Hematopoietic multipotent progenitor cell treated with erythropoietin and hydrocortisone succinate and interleukin-3 and kit ligand, for 17 days (in vitro differentiated cells): ENCODE measurements around the gene TNN.

Source experiments
- DNase-seq: peaks from one replicate; pipeline ENCODE4 v3.0.0-alpha.2; 2015; ENCODE audit warnings: low spot score

TNN gene

DNA sequence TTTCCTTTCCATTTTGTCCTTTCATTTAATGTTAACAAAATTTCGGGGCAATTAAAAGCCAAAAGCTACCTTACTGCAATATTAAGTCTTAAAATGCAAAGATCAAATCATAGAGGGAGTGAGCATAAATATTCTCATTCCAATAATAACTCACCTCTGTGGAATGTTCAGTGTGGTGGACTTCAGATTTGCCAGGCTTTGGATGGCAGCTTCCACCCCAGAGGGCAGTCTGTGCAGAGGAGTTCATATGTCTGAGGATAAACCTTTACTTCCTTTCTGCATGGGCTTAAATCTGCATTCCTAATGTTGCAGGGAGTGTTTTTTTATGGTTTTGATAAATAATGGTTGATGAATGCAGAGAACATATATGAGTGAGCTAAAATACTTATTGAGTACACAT lies 108.6 kb downstream of the TNN start:
- DNase-seq, result no peak

DNA sequence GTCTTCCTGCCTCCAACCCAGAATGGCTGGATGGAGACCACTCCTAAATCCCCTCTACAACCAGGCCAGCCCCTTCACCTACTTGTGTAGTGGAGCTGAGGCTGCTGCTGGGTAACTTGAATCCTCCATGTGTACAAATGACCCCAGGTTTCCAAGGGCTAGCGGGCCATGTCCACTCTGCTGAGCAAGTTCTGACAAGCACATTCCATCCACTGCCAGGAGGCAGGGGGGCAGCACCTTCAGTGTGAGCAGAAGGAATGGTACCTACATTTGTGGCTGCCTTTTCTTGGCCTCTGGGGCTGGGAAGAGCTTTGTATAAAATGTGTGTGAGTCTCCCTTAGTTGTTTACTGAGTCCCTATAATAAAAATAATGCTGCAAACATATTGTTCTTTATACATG lies 110.4 kb downstream of the TNN start:
- DNase-seq, result no peak

GRCh38 chr1:175178456-175178855 lies 110.8 kb downstream of the TNN start:
- DNase-seq, result no peak

GRCh38 chr1:175179837-175180590 lies 112.4 kb downstream of the TNN start:
- DNase-seq, result no peak

DNA sequence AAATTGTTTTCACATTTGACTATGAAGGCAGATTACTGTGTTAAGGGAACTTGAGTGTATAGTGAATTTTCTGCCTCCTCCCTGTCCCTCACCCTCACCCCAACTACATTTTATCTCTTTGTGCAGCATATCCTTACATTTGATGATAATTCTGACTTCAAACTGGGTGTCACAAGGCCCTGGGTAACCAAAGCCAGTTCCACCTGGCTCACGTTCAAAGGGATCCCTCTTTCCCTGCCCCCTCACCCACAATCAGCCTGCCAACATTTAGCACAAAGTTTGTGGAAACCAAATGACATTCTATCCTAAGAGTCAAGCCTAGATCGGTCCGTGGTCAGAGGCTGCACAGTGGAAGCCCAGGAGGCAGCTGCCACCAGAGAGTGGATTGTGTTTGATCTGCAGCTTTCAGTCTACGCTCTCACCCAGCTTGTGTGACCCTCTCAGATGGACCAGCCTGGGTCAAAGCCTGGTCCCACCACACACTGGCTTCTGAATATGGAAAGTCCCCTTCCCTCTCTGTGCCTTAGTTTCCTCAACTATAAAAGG lies 114.6 kb downstream of the TNN start:
- DNase-seq, result no peak

- no peak for DNase-seq
Measured at GRCh38 chr1:175183586-175183985, 116.0 kb downstream of the TNN start.

GRCh38 chr1:175185903-175186302 lies 118.3 kb downstream of the TNN start:
- no peak for DNase-seq

DNA sequence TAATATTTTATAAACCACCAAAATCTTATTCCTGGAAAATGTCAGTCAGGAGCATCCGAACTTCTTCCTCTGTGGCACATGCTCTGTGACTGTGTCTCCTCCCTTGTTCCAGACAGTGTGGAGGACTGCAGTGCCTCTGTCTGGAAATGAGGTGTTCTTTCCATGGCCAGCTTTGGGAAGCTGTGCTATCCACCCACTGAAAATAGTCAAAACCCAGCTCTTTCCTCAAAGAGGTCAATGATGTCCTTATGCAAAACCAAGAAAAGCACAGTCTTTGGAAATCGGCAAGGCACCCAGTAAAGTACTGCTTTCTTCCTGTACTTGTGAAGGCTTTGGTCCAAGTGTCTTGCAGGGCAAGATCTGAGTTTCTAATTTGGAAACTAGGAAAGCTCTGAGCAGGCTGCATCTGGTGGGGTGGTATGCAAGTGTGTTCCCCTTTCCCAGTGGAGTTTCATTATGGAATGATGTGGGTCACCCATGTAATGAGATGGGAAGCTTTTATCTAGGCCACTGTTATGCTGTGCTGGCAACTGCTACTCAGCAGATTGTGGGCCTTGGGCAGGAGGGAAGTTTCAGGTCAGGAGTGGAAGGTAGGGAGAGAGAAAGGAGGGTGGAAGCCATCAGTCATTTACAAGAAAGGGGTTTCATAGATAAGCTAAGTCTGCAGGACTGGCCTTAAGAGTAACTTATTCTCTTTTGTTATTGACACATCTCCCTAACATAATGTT lies 119.0 kb downstream of the TNN start:
- no peak for DNase-seq

- DNase-seq, result no peak
Measured at GRCh38 chr1:175188936-175189335, 121.3 kb downstream of the TNN start.

DNA sequence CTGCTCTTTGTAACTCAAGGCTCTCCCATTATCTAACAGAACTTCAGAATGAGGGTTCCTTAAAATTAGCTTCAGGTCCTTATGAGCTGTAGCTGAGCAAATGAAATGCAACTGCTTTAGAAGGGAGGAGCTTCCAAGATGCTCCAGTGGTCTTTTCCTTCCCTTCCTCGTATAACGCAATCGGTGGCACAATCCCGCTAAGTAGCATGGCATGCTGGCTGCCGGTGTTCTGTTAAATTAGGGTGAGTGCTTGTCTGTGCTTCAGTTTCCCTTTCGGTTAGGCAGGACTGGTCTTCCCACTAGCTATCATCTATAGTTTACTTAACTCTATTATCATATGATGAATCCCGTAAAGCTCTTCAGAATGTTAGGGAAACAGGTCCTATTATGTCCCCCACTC lies 124.0 kb downstream of the TNN start:
- no peak for DNase-seq

- peak; percentile 56 for DNase-seq
Measured at GRCh38 chr1:175192111-175192629, 124.5 kb downstream of the TNN start.

DNA sequence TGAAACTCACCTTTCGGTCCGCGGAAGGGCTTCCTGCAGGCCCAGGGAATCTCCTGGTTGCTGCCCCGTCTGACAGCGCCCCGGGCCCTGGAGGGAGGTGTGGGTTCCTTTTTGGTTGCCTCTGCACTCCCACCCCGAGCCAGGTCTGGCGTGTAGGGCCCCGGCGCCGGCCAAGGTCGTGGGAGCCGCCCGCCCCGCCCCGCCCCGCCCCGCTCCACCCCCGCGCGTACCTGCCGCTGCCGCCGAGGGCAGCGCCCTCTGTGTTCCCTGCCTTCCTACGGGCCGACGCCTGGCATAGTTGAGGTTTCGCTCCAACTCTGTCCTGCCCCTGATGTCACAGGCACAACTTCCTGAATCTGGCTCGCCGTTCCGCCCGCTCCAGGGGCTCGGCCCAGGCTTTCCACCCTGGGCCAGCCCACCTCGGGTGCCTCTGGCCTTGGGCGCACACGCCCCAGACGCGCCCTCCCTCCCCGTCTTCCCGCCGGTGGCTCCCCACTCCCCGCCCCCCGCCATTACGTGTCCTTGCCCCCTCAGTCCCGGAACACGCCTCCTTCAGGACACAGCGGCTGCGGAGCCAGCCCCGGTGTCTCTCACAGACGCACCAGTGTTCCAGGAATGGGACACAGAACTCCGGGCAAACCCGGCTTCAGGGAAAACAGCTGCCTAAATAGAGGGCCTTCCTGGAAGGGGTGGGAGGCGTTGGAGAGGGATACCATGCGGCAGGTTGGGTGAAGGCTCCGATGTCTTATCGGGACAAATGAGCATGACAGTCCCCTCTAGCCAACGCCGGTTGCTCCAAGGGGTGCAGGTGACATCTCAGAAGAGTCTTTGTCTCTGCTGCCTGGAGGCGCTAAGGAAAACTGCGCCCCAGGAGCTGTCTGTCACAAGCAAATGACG lies 125.2 kb downstream of the TNN start, which contains the start of gene KIAA0040:
KIAA0040 (minus strand) TSS at position 147 of the 897 bp plus-strand sequence. CDS start 31,763 bp downstream, outside the sequence.
- peak; percentile 53 for DNase-seq

GRCh38 chr1:175193527-175193910 lies 125.9 kb downstream of the TNN start:
- DNase-seq, result no peak

DNA sequence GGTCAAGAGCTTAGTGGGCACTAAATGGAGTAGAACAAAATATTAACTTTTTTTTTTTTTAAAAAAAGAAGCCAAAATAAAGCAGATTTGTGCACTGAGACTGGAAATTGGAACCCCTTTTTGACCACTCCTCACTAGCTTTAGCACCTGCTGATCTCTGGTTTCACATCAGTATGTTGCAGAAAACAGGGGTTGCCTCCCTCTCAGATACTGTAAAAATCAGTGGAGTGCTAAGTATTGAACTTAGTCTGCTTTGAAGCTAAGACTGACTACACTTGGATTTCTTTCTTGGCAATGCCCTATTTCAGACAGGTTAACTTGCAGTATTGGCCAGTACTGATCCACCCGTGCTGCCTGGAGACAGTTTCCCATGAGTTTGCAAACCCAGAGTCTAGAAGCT lies 127.6 kb downstream of the TNN start:
- DNase-seq, result no peak

GRCh38 chr1:175195798-175196197 lies 128.2 kb downstream of the TNN start:
- DNase-seq, result no peak

GRCh38 chr1:175197531-175197930 lies 129.9 kb downstream of the TNN start:
- DNase-seq, result no peak
